D721Med (cell line): ENCODE data around the gene SKA1.
"Not testable (repeated sequence)": the region's sequence is repeated elsewhere in the genome, so short reads cannot be mapped to it uniquely, and the experiment has no call there.

Source experiments
- DNase-seq: peaks from one replicate; pipeline ENCODE4 v3.0.0; 2011; ENCODE audit warnings: low spot score; ENCODE audit not compliant: insufficient read length
- FAIRE-seq: peaks from 2 replicates; lab custom pipeline; 2011; peaks lifted over from hg19 to GRCh38; lab: Jason Lieb, UNC
- CTCF ChIP-seq: IDR thresholded peaks from 2 replicates; pipeline ENCODE4 v1.5.1; 2012; ENCODE audit warnings: mild to moderate bottlenecking, control low read depth; ENCODE audit not compliant: insufficient read depth; ENCODE audit errors: missing control alignments

SKA1 gene

GRCh38 chr18:50401295-50401694, 26.4 kb downstream of the SKA1 start:
- DNase-seq (no peak), FAIRE-seq (no peak)
- TF ChIP-seq CTCF = no peak

- TF ChIP-seq CTCF = no peak
- DNase-seq (no peak), FAIRE-seq (no peak)
Observed at GRCh38 chr18:50401888-50402287, 27.0 kb downstream of the SKA1 start.

- not testable (repeated sequence) for DNase-seq, FAIRE-seq
Observed at GRCh38 chr18:50404752-50405581, 30.1 kb downstream of the SKA1 start.

GRCh38 chr18:50405582-50406271, 30.9 kb downstream of the SKA1 start:
- no peak for FAIRE-seq
- no peak for TF ChIP-seq CTCF
- DNase-seq = no peak

GRCh38 chr18:50409236-50409635, 34.4 kb downstream of the SKA1 start:
- no peak for TF ChIP-seq CTCF
- no peak for FAIRE-seq
- DNase-seq = no peak

GRCh38 chr18:50410008-50410407, 35.2 kb downstream of the SKA1 start:
- DNase-seq (no peak), FAIRE-seq (no peak)
- TF ChIP-seq CTCF = no peak

GRCh38 chr18:50410894-50411293, 36.0 kb downstream of the SKA1 start:
- TF ChIP-seq CTCF = no peak
- DNase-seq = no peak
- FAIRE-seq = no peak

- not testable (repeated sequence) for FAIRE-seq
Observed at GRCh38 chr18:50416832-50417231, 42.0 kb downstream of the SKA1 start.

GRCh38 chr18:50417705-50418104, 42.9 kb downstream of the SKA1 start:
- DNase-seq, FAIRE-seq: not testable (repeated sequence)

More at GRCh38 chr18:50416832-50417231, 42.0 kb downstream of the SKA1 start:
- DNase-seq = not testable (repeated sequence)
